ENCODE results near the gene ANKRD52. TPM values are rescaled to one million over a fixed set of nuclear protein-coding genes. Genes with fewer than 3 reads are reported as not detected.

The ANKRD52 gene
- total and polyA plus RNA-seq, 9 of the 15 experiments (the other 6 are each of a cell fraction or from before 2014, with no cell fraction given), result 0.52 to 46.8 (median 7.9) TPM

DNA sequence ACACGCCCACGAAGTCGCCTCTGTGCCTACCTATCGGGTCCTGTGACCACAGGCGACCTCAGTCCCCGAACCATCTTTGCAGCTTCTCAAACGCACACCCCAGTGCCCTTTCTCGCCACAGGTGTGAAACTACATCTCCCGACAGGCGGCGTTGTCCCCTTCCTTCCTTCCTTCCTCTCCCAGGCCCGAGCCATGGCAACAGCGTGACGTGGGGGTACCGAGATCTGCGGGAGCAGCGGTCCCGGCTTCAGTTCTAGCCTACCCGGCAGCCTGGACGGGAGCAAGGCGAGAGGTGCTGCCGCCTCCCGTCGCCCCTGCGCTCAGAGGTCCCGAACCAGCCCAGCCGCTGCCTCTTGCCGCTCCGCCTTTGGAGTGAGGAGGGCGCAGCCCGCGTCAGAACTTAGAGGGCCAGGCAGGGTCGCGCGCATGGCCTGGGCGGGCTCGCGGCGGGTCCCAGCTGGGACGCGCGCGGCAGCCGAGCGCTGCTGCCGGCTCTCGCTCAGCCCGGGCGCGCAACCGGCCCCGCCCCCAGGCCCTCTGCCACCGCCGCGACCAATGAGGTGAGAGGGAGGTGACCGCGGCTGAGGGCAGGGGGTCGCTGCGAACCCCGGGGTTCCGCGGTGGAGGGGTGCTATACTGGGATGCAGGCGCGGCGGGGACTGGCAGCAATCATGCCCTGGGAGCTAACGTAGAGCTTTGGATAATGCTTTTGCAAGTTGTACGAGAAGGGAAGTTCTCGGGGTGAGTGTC is 8.7 kb upstream of the ANKRD52 start, which contains the start of gene COQ10A (continued):
- TF ChIP-seq RBM15 (IDR thresholded peaks at IDR 0.05; ENCODE audit: insufficient read depth, low read length), result no peak
- peak; percentile 50 for TF ChIP-seq TAF1 (IDR thresholded peaks at IDR 0.05; ENCODE audit: control insufficient read depth, extremely low read depth, insufficient read depth, low read length, severe bottlenecking)
- no peak for TF ChIP-seq MYBL2 (IDR thresholded peaks at IDR 0.05; ENCODE audit: low read depth)
- no peak for TF ChIP-seq MYBL2 (CRISPR knock-in tag; IDR thresholded peaks at IDR 0.05; ENCODE audit: borderline replicate concordance)
- no peak for TF ChIP-seq LARP7 (IDR thresholded peaks at IDR 0.05)
- TF ChIP-seq ZNF609 (CRISPR knock-in tag; IDR thresholded peaks at IDR 0.05; ENCODE audit: borderline replicate concordance), result no peak
- TF ChIP-seq, protein P1, sequence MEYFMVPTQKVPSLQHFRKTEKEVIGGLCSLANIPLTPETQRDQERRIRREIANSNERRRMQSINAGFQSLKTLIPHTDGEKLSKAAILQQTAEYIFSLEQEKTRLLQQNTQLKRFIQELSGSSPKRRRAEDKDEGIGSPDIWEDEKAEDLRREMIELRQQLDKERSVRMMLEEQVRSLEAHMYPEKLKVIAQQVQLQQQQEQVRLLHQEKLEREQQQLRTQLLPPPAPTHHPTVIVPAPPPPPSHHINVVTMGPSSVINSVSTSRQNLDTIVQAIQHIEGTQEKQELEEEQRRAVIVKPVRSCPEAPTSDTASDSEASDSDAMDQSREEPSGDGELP (CRISPR knock-in tag; IDR thresholded peaks at IDR 0.05; ENCODE audit: borderline replicate concordance), result peak; percentile 93
- no peak for TF ChIP-seq ZSCAN32 (CRISPR knock-in tag; IDR thresholded peaks at IDR 0.05)
- TF ChIP-seq TRIM24 (IDR thresholded peaks at IDR 0.05), result no peak; a peak in 1 of 4 replicates
- peak; percentile 84 for TF ChIP-seq KDM5B (IDR thresholded peaks at IDR 0.05; ENCODE audit: insufficient replicate concordance, low read depth, low read length)
- TF ChIP-seq STAT5B (CRISPR knock-in tag; IDR thresholded peaks at IDR 0.05), result no peak
- TF ChIP-seq SNIP1 (IDR thresholded peaks at IDR 0.05; ENCODE audit: low read depth), result no peak
- TF ChIP-seq ID3 (CRISPR knock-in tag; IDR thresholded peaks at IDR 0.05), result no peak
- no peak for TF ChIP-seq ID3 (tag; IDR thresholded peaks at IDR 0.05)
- no peak for TF ChIP-seq POU5F1 (IDR thresholded peaks at IDR 0.05; ENCODE audit: borderline replicate concordance, low read depth, low read length, partially characterized antibody)
- no peak for TF ChIP-seq FOXJ3 (CRISPR knock-in tag; IDR thresholded peaks at IDR 0.05)
- peak; percentile 78 for TF ChIP-seq FIP1L1 (IDR thresholded peaks at IDR 0.05; ENCODE audit: low read depth, low read length, poor library complexity, severe bottlenecking)
- no peak for TF ChIP-seq STAG1 (CRISPR knock-in tag; IDR thresholded peaks at IDR 0.05; ENCODE audit: borderline replicate concordance)
- no peak for TF ChIP-seq ZNF75A (CRISPR knock-in tag; IDR thresholded peaks at IDR 0.05)
- TF ChIP-seq ZNF197 (CRISPR knock-in tag; IDR thresholded peaks at IDR 0.05; ENCODE audit: low read depth), result no peak
- TF ChIP-seq ZNF551 (CRISPR knock-in tag; IDR thresholded peaks at IDR 0.05), result no peak
- peak; percentile 67 for TF ChIP-seq HMGN3 (IDR thresholded peaks at IDR 0.05; ENCODE audit: borderline replicate concordance, extremely low read depth, insufficient read length, low read depth, low read length)

Data from K562 (cell line).